Inflammatory macrophage (primary cell): ENCODE data around the gene TLDC2.
"Not testable (repeated sequence)": the region's sequence is repeated elsewhere in the genome, so short reads cannot be mapped to it uniquely, and the experiment has no call there.

Experiments
- DNase-seq, 2 donors: peaks; one replicate each; pipeline ENCODE4 v3.0.0-alpha.2; 2020 to 2022
- total RNA-seq, 18 experiments: gene quantifications; one replicate each; lab custom pipeline; 2026; ENCODE audit warnings: mixed read lengths in 6 of 18, inconsistent platforms in 2 of 18; lab: John Stamatoyannopoulos, UW

TLDC2 gene
- 0 to 0.78 (median 0.14) reads per million in 18 experiments for total RNA-seq

DNA sequence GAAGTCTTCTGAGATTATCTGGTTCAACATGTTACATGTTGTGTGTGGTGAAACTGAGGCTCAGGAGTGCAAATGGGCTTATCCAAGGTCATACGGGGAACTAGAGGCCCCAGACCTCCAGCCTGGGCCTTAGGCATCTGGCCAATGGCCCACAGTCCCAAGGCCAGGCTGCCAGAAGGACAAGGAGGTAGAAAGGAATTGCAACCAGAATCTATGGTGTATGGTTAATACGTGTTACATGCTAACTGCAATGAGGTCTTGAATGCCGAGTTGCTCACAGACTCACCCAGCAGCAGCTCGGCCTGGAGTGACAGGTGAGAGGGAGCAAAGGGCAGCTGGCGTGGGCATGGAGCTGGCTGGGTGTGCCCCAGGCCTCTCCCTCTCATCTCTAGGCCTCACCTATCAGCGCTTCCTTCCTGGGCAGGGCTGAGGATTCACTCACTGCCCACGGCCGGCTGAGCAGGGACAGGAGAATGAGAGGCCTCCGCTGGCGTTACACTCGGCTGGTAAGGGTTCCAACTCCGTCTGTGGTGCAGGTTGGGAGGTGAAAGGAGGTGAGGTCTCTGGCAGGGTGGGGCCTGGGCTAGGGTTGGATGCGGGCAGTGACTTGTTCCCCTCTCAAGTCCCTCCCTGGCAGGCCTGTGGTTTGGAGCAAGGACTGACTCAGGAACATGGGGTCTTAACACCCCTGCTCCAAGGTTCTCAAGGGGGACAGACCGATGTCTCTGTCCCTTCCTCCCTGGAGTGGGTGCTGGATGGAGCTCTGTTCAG, at the start of gene TLDC2:
TLDC2 (plus strand) TSS at position 437 of the 771 bp plus-strand sequence; CDS start at position 474, 37 bp downstream.
- DNase-seq, result no peak

DNA sequence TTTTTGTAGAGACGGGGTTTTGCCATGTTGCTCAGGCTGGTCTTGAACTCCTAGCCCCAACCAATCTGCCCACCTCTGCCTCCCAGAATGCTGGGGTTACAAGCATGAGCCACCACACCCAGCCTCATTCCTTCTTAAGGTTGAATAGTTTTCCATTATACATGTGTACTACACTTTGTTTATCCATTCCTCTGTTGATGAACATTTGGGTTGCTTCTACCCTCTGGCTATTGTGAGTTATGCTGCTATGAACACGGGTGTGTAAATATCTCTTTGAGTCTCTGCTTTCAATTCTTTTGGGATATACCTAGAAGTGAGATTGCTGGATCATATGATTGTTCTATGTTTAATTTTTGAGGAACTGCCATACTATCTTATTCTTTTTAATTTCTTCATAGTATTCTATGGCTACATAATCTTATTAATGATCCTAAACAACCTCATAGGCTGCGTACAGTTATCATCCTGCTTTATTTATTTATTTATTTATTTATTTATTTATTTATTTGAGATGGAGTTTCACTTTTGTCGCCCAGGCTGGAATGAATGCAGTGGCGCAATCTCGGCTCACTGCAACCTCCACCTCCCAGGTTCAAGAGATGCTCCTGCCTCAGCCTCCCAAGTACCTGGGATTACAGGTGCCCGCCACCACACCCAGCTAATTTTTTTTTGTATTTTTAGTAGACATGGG, 49.2 kb upstream of the TLDC2 start:
- DNase-seq, result no peak

- no peak for DNase-seq
Measured at GRCh38 chr20:36827541-36828279, 48.2 kb upstream of the TLDC2 start.

DNA sequence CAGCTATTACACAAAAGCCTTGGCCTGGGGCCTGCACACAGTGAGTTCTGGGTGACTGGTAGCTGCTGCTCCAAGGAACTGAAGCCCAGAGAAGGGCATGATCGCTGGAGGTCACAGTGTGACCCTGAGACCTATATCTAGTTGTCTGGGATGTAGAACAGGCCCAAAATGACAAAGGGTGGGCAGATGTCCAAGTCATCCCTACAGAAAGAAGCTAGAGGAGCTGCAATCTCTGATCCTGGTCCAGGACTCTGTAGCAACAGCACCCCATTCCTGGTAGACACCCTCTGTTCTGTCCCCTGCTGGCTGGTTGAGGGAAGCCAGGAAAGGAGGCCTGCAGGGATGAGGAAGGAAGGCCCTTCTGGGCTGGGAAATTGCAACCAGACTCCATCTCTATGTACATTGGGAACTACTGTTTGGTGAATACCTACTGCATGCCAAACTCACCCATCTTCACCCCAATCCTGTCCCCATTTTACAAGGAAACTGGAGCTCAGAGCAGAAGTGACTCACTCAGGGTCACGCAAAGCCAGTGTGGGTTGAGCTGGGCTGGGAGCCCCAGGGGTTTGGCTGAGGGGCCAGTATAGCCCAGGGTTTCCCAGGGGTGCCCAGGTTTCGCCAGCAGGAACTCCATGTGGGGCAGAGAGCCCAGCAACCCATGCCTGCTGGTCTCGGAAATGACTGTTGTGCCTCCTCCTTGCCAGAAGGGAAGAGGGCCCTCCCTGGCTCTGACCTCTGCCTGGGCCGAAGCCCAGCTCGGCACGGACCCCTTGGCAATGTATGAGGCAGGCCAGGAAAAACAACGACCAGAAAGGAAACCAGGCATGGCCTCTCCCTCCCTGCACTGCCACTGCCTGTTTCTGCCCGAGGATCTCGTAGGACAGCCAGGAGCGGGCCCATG, 44.9 kb upstream of the TLDC2 start:
- DNase-seq, result peak; percentile 9 to 15

DNA sequence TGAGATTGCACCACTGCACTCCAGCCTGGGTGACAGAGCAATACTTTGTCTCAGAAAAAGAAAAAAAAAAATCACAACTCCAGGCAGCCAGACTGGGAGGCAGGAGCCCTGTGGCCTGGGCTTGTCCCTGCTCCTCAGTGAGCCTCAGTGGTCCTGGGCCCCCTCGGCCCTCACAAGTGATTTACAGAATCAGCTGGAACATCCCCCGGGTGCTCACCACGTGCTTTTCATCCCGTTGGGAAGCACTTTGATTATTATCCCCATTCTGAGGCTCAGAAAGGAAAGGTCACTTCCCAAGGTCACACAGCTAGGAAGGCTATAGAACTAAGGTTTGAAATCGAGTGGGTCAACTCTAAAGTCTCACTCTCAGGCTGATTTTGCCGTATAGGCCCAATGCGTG, 43.1 kb upstream of the TLDC2 start:
- DNase-seq, result no peak

DNA sequence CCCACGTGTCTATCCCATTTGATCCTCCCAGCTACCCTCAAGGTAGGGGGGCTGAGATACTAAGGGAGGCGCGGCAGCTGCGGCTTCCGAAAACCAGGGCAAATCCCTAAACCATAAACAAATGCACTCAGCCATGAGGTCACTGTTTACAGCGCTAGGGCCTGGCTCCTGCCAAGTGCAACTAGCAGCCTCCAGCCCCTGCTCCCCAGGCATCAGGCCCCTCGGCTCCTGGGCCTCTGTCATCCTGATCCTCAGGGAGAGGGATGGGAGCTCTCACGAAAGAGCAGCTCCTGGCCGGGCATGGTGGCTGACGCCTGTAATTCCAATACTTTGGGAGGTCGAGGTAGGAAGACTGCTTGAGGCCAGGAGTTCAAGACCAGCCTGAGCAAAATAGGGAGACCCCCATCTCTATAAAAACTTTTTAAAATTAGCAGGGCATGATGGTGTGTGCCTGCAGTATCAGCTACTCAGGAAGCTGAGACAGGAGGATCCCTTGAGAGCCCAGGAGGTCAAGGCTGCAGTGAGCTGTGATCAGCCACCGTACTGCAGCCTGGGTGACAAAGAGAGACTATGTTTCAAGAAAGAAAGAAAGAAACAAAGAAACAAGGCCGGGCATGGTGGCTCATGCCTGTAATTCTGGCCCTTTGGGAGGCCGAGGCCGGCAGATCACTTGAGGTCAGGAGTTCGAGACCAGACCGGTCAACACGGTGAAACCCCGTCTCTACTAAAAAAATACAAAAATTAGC, 42.5 kb upstream of the TLDC2 start:
- DNase-seq, result no peak

- DNase-seq, result no peak
Measured at GRCh38 chr20:36835025-36835424, 40.9 kb upstream of the TLDC2 start.

DNA sequence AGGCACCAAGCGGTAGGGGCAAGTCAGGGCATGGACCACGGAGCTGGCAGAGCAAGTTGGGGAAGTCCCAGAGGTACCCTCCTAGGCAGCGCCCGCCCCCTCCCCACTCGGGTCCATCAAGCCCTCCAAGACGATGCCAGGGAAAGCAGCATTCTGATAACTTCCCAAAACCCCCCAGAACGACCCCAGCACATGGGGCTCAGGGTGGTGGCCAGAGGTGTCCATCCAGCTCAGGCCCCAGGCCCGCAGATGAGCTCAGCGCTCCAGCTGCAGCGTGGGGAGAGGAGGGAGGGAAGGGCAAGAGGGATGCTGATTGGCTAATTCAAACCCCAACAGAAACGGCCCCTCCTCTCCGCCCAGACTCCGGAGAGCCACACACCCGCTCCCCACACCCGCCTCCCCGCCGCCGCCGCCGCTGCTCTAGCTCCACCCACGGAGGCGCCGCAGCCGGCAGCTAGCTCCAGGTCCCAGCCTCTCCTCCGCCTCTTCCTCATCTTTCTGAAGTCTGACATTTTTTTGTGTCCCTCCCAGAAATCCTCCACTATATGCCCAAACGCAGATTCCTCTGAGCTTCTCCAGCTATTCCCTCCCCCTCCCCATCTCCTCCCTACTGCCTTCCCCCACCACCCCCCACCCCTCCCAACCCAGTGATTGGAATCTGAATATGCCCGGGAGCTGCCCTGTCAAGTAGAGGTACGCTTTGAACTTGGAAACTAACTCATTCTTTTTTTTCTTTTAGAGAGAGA, 40.3 kb upstream of the TLDC2 start:
- peak; percentile 90 to 91 for DNase-seq

DNA sequence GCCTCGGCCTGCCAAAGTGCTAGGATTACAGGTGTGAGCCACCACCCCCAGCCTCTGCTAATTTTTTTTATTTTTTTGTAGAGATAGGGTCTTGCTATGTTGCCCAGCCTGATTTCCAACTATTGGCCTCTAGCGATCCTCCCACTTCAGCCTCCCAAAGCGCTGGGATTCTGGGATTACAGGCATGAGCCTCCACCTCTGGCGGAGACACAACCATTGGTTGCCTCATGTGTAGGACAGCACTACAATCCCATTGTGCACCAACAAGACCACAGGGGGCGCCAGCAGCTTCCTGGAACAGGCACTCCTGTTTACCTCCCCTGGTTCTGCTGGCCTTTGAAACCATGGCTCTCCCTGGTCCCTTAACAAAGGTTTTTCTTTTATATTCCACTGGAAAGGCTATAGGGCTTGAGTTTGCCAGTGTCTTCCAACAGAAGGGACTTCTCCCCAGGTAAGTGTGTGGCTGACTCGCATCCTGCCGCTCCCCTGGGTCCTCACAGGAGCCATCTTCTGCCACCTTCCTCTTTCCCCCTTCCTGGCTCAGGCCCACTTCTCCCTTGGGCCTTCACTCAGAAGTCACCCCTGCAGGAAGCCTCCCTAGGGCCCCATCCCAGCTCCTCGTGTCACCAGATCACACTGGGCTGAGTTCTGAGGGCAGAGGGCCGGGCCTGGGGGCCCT, 39.2 kb upstream of the TLDC2 start:
- peak; percentile 73 to 86 for DNase-seq

- not testable (repeated sequence) for DNase-seq
Measured at GRCh38 chr20:36838376-36838775, 37.6 kb upstream of the TLDC2 start.

DNA sequence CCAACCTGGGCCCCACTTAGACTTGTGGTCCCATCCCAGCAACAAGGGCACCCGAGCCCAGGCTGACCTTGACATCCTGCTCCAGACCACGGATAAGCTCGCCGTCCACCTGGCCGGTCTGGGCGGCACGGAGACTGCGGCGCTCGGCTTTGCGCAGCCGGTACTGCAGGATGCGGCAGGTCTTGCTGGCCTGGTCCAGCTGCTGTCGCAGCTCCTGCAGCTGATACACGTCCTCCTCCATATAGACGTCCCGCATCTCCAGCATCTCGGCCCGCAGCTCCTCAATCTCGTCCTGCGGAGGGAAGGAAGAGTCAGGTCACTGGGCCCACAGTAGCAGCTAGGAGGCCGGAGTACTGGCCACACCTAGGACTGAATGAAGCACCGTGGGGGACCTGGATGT, 36.8 kb upstream of the TLDC2 start:
- DNase-seq, result no peak

DNA sequence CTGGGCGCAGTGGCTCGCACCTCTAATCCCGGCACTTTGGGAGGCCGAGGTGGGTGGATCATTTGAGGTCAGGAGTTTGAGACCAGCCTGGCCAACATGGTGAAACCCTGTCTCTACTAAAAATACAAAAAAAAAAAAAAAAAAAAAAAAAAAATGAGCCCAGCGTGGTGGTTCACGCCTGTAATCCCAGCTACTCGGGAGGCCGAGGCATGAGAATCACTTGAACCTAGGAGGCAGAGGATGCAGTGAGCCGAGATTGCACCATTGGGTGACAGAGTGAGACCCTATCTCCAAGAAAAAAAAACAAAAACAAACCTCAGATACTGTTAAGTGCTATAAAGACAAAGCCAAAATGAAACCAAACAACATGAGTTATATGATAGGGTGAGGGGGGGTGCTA, 34.9 kb upstream of the TLDC2 start:
- not testable (repeated sequence) for DNase-seq

- DNase-seq, result no peak
Measured at GRCh38 chr20:36845288-36845971, 30.5 kb upstream of the TLDC2 start.

GRCh38 chr20:36847009-36847709, 28.8 kb upstream of the TLDC2 start:
- DNase-seq, result no peak

DNA sequence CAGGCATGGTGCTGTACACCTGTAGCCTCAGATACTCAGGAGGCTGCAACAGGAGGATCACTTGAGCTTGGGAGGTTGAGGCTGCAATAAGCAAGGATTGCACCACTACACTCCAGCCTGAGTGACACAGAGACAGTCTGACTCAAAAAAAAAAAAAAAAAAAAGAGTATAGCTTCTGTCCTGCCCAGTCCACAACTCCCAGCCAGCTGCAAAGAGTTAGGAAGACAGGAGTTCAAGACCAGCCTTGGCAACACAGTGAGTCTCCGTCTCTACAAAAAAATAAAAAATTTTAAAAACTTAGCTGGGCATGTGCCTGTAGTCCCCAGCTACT, 28.3 kb upstream of the TLDC2 start:
- peak in 1 of 2 donors; percentile 41 for DNase-seq

DNA sequence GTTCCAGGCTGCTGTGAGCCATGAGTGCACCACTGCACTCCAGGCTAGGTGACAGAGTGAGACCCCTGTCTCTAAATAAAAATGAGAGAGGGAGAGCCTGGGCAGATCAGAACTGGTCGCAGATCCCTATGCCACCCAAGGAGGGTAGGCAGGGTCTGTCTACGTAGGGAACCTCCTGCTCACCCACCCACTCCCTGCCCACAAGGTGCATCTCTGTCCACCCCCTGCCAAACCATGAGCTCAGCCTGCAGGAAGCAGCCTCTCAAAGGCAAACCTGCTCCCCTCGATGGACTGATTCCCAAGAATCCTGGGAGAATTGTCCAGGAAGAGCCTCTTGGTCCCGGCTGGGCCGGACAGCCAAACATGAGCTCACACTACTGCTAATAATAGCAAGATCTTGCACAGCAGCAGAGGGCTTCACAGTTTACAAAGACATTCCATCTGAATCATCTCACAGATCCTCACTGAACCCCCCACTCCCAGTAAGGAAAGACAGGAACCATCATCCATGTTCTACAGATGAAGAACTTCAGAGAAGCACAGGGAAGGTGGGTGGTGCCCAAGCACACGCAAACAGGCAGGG, 27.8 kb upstream of the TLDC2 start:
- no peak for DNase-seq

- peak in 1 of 2 donors; percentile 24 for DNase-seq
Measured at GRCh38 chr20:36848677-36849076, 27.3 kb upstream of the TLDC2 start.

GRCh38 chr20:36849333-36850065, 26.4 kb upstream of the TLDC2 start:
- DNase-seq, result no peak
